ENCODE measurements around the gene MACROD1.

MACROD1 gene

GRCh38 chr11:64114231-64114630 is 51.7 kb downstream of the MACROD1 start:
- in situ Hi-C loops (cut with HindIII; ENCODE audit: low sequenced_read_pairs), result no loop called here

GRCh38 chr11:64113462-64113780 is 52.5 kb downstream of the MACROD1 start:
- in situ Hi-C loops (cut with HindIII; ENCODE audit: low sequenced_read_pairs), result no loop called here

- in situ Hi-C loops (cut with HindIII; ENCODE audit: low sequenced_read_pairs), result no loop called here
These were observed 53.0 kb downstream of the MACROD1 start for GRCh38 chr11:64112771-64113461.

DNA sequence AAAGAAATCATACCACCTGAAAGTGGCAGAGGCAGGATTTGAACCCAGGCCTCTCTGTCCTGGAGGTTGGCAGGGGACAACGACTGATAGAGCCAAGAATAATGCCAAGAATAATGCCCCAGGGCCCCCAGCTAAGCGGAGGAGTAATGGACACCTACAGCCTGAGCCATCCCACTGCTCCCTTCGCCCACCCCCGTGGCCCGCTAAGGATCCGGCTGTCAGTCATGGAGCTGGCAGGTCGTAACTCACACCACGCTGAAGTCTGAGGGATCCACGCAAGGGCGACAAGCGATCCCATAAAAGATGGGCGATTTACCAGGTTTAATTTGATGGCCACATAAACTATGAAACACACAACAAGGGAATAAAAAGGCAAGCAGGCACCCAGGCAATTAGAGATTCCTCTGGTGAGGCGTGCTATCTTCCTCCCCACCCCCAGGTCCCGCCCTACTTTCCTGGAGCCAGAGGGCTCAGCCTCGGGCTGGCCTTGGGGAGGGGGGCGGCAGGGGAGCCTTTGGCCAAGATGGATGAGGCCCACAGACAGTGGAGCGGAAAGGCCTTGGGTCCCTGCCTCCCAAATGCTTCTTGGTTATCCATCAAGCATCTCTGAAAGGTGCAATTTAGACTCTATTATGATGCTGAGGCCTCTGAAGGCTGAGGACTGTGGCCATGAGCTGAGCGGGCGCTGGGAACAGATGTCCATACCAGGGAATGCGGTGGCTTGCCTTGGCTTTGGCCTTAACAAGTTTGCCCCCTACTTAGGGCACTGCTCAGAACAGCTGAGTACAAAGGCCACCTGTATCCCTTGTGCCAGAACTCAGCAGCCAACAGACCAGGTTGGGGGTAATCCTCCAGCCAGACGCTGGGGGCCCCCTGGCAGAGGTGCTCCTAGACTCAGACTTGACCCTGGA is 55.2 kb downstream of the MACROD1 start:
- in situ Hi-C loops (cut with HindIII; ENCODE audit: low sequenced_read_pairs), result no loop called here

DNA sequence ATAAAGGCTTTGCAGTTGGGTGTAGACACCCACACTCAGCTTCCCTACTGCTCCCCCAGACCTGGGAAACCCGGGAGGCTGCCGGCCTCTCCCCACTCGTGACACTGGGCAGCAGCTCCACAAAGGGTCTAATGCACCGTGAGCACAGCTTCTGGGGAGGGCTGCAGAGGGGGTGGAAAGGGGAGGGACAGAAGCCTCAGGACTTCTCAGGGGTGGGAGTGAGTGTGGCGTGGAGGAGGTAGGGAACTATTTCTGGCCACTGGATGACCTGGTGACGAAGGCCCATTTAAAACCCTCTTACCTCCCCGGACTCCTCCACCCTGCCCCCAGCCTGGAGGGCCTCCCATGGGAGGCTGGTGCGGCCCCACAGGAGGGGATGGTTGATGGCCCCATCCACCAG is 56.6 kb downstream of the MACROD1 start:
- in situ Hi-C loops (cut with HindIII; ENCODE audit: low sequenced_read_pairs), result no loop called here

GRCh38 chr11:64107303-64107702 is 58.6 kb downstream of the MACROD1 start:
- in situ Hi-C loops (cut with HindIII; ENCODE audit: low sequenced_read_pairs), result no loop called here

DNA sequence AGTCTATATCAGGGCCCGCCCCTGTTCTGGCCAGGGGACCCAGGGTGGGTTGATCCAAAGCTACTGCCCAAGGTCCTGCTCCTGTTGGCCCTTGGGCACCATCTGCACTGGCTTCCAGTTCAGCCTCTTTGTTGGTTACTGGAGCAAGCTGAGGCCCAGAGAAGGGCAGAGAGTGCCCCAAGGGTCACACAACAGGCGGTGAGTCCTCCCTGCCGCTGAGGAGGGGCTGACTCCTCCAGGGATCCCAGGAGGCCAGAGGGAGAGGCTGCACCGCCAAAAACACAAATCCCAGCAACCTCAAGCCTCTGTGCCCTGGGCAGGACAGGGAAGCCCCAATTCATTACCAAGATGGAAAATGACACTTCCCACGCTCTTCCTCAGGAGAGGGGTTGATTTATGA is 61.3 kb downstream of the MACROD1 start:
- in situ Hi-C loops (cut with HindIII; ENCODE audit: low sequenced_read_pairs), result no loop called here

DNA sequence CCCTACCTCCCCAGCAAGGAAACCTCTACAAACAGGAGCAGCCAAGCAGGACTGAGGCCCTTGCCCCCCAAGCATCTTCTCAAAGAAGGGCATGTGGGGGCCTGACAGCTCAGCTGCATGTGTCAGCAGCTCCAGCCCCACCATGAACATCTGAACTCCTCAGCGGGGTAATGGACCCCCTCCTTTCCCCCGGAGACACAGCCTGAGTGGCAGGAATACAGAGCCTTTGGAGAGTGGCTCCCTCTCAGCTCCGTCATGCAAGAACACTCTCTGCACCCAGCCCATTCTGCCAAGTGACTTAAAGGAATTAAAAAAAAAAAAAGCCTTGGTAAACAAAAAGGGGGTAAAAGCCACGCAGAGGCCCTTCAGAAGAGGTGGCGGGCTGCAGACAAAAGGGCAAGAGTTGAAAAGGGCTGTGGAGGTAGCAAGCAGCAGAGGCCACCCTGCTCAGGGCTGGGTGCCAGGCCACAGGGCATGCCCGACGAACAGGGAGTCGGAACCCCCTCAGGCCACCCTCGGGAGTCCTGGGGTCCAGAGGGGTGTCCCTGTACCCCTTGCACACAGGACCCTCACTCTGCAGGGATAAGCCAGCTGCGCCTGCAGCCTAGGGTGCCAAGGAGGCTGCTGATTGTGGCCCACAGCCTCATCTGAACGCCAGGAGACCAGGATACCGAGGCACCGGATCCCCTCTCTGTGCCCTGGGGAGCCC is 62.5 kb downstream of the MACROD1 start:
- in situ Hi-C loops (cut with HindIII; ENCODE audit: low sequenced_read_pairs), result no loop called here

GRCh38 chr11:64102005-64102738 is 63.7 kb downstream of the MACROD1 start:
- in situ Hi-C loops (cut with HindIII; ENCODE audit: low sequenced_read_pairs), result no loop called here

- in situ Hi-C loops (cut with HindIII; ENCODE audit: low sequenced_read_pairs), result no loop called here
These were observed 64.5 kb downstream of the MACROD1 start for GRCh38 chr11:64101461-64101860.

DNA sequence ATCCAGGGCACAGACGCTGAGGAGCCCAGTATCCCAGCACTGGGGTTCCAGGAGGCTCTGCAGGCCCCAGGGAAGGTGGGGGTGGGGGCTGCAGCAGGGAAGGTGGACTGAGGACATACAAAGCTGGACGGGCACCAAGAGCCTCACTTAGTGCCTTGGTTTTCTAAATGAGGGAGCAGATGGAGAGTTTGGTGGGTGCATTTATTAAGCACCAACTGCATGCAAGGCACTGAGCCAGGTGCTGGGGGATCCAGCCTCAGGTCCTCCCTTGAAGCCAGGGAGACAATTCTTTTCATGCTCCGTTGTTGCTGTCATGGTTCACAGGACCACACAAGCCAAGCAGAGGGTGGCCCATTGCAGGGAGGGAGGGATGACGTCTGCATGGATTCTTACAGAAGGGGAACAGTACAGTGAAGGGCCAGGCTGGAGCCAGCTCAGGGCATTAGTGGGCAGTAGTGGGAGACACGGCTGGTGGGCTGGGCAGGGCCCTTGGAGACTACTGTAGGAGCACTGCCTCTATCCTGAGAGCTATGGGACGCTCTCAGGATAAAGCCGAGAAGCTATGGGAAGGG is 65.0 kb downstream of the MACROD1 start:
- in situ Hi-C loops (cut with HindIII; ENCODE audit: low sequenced_read_pairs), result no loop called here

GRCh38 chr11:64100360-64100759 is 65.6 kb downstream of the MACROD1 start:
- in situ Hi-C loops (cut with HindIII; ENCODE audit: low sequenced_read_pairs), result no loop called here

DNA sequence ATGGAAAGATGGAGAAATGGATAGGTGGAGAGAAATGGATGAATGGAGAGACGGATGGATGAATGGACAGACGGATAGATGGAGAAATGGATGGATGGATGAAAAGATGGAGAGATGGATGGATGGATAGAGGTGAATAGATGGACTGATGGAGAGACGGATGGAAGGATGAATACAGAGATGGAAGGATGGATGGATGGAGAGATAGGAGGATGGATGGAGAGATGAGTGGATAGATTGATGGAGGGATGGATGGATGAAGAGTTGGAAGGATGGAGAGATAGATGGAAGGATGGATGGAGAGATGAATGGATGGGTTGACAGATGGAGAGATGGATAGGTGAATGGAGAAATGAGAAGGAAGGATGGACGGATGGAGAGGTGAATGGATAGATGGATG is 66.5 kb downstream of the MACROD1 start:
- in situ Hi-C loops (cut with HindIII; ENCODE audit: low sequenced_read_pairs), result no loop called here

DNA sequence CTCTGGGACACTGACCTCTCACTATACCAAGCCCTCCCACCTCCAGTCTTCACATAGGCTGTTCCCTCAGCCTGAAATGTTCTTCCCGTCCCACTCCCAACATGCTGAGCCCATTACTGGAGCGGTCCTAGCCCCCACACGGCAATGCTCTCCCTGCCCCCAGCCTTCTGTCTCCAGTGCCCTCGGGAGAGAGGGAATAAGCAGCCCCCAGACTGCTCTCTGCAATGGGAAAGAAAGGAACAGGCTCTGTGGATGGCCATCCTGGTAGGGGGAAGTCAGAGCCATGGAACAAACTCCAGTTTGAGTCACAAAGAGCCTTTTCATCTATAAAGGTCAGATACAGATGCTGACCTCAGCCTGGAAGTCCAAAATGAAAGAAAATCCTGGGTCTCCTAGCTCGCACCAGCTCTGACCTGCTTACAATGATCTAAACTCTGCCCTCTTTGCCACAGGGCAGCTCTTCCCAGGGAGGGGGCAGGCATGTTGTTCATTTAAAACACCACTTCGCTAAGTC is 67.5 kb downstream of the MACROD1 start:
- in situ Hi-C loops (cut with HindIII; ENCODE audit: low sequenced_read_pairs), result no loop called here

- in situ Hi-C loops (cut with HindIII; ENCODE audit: low sequenced_read_pairs), result no loop called here
These were observed 68.2 kb downstream of the MACROD1 start for GRCh38 chr11:64097468-64098317.

DNA sequence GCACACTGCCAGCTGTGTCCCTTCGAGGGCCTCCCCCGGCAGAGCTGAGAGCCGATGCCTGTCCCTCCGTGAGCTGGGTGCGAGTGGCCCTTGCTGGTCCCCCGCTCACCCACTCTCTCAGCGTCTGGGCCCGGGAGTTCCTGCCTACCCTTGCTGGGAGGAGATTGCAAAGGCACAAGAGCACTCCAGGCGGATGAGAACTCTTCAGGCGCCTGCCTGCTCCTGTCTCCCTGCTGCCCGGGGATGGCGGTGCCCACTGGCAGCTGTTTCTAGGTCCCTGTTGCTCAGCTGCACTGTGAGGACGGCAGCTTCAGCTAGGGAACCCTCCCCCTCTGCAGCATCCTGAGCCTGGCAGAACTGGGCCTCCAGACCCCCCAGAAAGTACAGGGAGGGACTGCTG is 69.1 kb downstream of the MACROD1 start:
- in situ Hi-C loops (cut with HindIII; ENCODE audit: low sequenced_read_pairs), result no loop called here

- in situ Hi-C loops (cut with HindIII; ENCODE audit: low sequenced_read_pairs), result no loop called here
These were observed 70.0 kb downstream of the MACROD1 start for GRCh38 chr11:64095949-64096348.

GRCh38 chr11:64095273-64095817 is 70.6 kb downstream of the MACROD1 start:
- in situ Hi-C loops (cut with HindIII; ENCODE audit: low sequenced_read_pairs), result no loop called here
